Mucosa of rectum (tissue), 2 donors: ENCODE results near the gene FSD2.
A peak's percentile ranks its signal among the peaks of the same experiment; 100 is the strongest.

Experiments used
- H3K27ac ChIP-seq, 2 donors: one replicate each; pipeline ENCODE4 v1.7.0; 2013; ENCODE audit warnings: inconsistent platforms in 2 of 2, low read depth in 2 of 2, low read length in 2 of 2
- H3K27me3 ChIP-seq, 2 donors: one replicate each; pipeline ENCODE4 v1.7.0; 2013; ENCODE audit warnings: low read length in 2 of 2; ENCODE audit not compliant: control insufficient read depth in 2 of 2, insufficient read depth in 2 of 2
- H3K36me3 ChIP-seq, 2 donors: one replicate each; pipeline ENCODE4 v1.7.0; 2013; ENCODE audit warnings: low read length in 2 of 2; ENCODE audit not compliant: control insufficient read depth in 2 of 2, insufficient read depth in 2 of 2
- H3K4me1 ChIP-seq, 2 donors: one replicate each; pipeline ENCODE4 v1.7.0; 2013; ENCODE audit warnings: low read length in 2 of 2, mild to moderate bottlenecking in 1 of 2; ENCODE audit not compliant: control insufficient read depth in 2 of 2, insufficient read depth in 2 of 2
- H3K4me3 ChIP-seq, 2 donors: one replicate each; pipeline ENCODE4 v1.7.0; 2013; ENCODE audit warnings: low read length in 2 of 2
- H3K9ac ChIP-seq, 2 donors: one replicate each; pipeline ENCODE4 v1.7.0; 2013; ENCODE audit warnings: low read length in 2 of 2, low read depth in 1 of 2, mild to moderate bottlenecking in 1 of 2
- H3K9me3 ChIP-seq, 2 donors: one replicate each; pipeline ENCODE4 v1.7.0; 2013; ENCODE audit warnings: low read length in 2 of 2; ENCODE audit not compliant: control insufficient read depth in 2 of 2
- donor health status: healthy.
- donor health status: Normal muscosa, but diverticular disease.

The FSD2 gene

GRCh38 chr15:82810061-82810889 lies 4.4 kb upstream of the FSD2 start:
- Histone ChIP-seq H3K9me3 (no peaks in the 10 kb centered on the region), H3K36me3 (peaks cover 2 to 9% of the 10 kb centered on the region in 2 donors), H3K27ac (peak overlapping the region; percentile 99 to 100), H3K27me3 (no peaks in the 10 kb centered on the region), H3K4me3 (peak overlapping the region; percentile 89 to 95), H3K9ac (peak overlapping the region; percentile 95 to 99), H3K4me1 (peaks cover 13 to 15% of the 10 kb centered on the region in 2 donors)

DNA sequence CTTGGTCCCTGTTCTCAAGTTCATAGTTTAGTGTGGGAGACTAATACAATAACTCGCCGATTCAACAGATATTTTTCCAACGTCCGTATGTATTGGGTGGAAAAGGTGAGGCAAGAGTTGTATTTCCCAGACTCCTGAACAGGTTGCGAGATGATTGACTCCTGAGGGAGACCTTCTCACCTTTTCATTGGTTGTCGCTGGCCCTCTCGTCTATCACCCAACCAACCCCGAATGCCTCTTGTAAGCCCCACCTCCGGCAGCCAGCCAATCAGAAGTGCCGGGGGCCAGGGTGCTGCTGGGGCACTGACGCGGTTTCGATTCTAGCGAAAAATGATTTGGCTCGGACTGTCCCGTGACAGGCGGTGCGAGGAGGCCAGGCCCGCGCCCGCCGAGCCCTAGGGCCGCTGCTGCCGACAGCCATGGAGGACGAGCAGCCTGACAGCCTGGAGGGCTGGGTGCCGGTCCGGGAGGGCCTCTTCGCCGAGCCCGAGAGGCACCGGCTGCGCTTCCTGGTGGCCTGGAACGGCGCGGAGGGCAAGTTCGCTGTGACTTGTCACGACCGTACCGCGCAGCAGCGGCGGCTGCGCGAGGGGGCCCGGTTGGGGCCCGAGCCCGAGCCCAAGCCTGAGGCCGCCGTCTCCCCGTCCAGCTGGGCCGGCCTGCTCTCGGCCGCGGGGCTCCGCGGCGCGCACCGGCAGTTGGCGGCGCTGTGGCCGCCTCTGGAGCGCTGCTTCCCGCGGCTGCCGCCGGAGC lies 3.6 kb upstream of the FSD2 start, which contains the start of gene WHAMM:
TSS of gene WHAMM (plus strand) at position 321 of the 753 bp plus-strand sequence. CDS start at position 420, 99 bp downstream.
- Histone ChIP-seq H3K27ac (peak within 1 kb of the TSS; percentile 99 to 100), H3K4me1 (peaks cover 13 to 15% of the 10 kb centered on the region in 2 donors), H3K9me3 (no peaks in the 10 kb centered on the region), H3K9ac (peak within 1 kb of the TSS; percentile 95 to 99), H3K27me3 (no peaks in the 10 kb centered on the region), H3K4me3 (peak within 1 kb of the TSS; percentile 89 to 95), H3K36me3 (peaks cover 2 to 7% of the 10 kb centered on the region in 2 donors)

DNA sequence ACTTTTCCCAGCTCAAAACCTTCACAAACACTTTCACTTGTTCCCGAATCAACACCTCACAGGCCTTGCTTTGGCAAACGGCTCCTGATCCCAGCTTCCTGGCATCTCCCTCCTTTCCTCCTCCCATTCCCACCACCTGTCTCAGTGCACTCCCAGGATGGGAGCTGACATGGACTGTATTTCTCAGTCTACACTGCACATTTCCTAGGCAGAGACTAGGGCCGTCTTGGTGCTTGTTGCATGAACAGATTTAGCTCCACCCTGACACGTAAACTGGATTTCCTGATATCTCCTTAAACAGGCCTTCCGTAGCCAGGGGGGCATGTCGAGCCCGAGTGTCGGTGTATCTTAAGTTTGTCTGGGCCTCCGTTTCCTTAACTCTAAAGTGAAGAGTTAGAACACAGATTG lies 2.8 kb upstream of the FSD2 start:
- H3K27ac ChIP-seq = peak overlapping the region; percentile 79 to 99
- peak overlapping the region in 1 of 2 donors; percentile 66 for H3K9ac ChIP-seq
- H3K4me3 ChIP-seq = peak overlapping the region; percentile 89 to 95

DNA sequence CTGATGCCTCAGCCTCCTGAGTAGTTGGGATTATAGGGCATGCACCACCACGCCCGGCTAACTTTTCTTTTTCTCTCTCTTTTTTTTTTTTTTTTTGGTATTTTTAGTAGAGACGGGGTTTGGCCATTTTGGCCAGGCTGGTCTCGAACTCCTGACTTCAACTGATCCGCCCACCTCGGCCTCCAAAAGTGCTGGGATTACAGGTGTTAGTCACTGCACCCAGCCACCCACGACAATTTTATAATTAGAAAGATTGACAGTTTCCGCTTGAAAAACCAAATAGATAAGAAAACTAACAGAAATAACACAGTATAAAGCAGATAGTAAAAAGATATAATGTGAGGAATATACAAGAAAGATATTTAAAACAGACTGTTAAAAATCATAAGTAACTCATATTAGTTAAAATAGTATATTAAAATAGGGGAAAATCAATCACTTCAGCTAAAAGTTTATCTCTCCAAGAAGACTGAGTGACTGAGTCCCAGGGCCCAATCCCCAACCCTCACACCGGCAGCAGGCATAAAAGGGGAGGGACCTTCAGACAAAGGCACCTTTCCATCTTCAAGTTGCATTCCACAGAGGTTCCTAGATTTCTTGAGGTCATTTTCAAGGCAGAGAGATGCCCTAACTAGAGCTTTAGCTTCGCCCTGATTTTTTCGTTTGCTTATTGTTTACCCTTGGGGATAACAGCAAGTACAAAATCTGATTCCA lies 2.2 kb upstream of the FSD2 start:
- peak overlapping the region in 1 of 2 donors; percentile 66 for H3K9ac ChIP-seq
- H3K9me3 ChIP-seq = no peaks in the 10 kb centered on the region
- no peak overlapping the region for H3K4me3 ChIP-seq
- H3K4me1 ChIP-seq = peaks cover 13 to 15% of the 10 kb centered on the region in 2 donors
- H3K27ac ChIP-seq = peak overlapping the region in 1 of 2 donors; percentile 79
- H3K36me3 ChIP-seq = no peaks in the 10 kb centered on the region
- H3K27me3 ChIP-seq = no peaks in the 10 kb centered on the region

More for the DNA sequence above, 2.8 kb upstream of the FSD2 start:
- peaks cover 0 to under 1% of the 10 kb centered on the region in 2 donors for H3K36me3 ChIP-seq
- H3K9me3 ChIP-seq = no peaks in the 10 kb centered on the region
- no peaks in the 10 kb centered on the region for H3K27me3 ChIP-seq
- peaks cover 13 to 15% of the 10 kb centered on the region in 2 donors for H3K4me1 ChIP-seq

GRCh38 chr15:82804575-82804949 lies 1.3 kb downstream of the FSD2 start:
- Histone ChIP-seq H3K9ac (no peak overlapping the region), H3K27me3 (peaks cover 0 to 4% of the 10 kb centered on the region in 2 donors), H3K4me3 (no peak overlapping the region), H3K9me3 (no peaks in the 10 kb centered on the region), H3K4me1 (peaks cover 4 to 7% of the 10 kb centered on the region in 2 donors), H3K27ac (no peak overlapping the region), H3K36me3 (no peaks in the 10 kb centered on the region)

- peaks cover 4 to 5% of the 10 kb centered on the region in 2 donors for H3K4me1 ChIP-seq
- H3K9ac ChIP-seq = no peak overlapping the region
These were observed 1.9 kb downstream of the FSD2 start for GRCh38 chr15:82803793-82804574.

DNA sequence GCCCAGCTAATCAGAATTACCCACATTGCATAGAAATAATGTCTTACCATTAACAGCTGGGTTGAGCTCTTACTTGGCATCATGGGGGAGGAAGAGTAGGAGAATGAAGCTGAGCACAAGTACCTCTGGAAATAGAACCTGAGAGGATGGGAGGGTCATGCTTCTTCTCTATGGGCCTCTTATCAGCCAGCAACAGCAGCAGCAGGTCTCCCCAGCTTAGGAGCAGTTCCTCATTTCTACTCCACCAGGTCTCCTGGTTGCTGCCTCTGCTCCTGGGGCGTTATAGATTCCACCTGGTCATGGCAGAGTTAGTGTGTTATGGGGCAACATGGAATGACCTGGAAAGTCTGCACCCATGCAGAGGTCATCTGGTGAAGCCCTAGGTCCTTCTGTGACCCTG lies 3.4 kb downstream of the FSD2 start:
- Histone ChIP-seq H3K9ac (no peak overlapping the region), H3K36me3 (no peaks in the 10 kb centered on the region), H3K27me3 (peaks cover 0 to 4% of the 10 kb centered on the region in 2 donors), H3K27ac (no peak overlapping the region), H3K9me3 (no peaks in the 10 kb centered on the region), H3K4me1 (no peaks in the 10 kb centered on the region), H3K4me3 (no peak overlapping the region)

More at GRCh38 chr15:82803793-82804574, 1.9 kb downstream of the FSD2 start:
- Histone ChIP-seq H3K27ac (no peak overlapping the region), H3K4me3 (no peak overlapping the region), H3K36me3 (no peaks in the 10 kb centered on the region), H3K27me3 (peaks cover 0 to 4% of the 10 kb centered on the region in 2 donors), H3K9me3 (no peaks in the 10 kb centered on the region)

GRCh38 chr15:82799183-82799841 lies 6.6 kb downstream of the FSD2 start:
- Histone ChIP-seq H3K4me1 (no peaks in the 10 kb centered on the region), H3K9me3 (no peaks in the 10 kb centered on the region), H3K9ac (no peak overlapping the region), H3K36me3 (no peaks in the 10 kb centered on the region), H3K4me3 (no peak overlapping the region), H3K27ac (no peak overlapping the region), H3K27me3 (peaks cover 0 to 4% of the 10 kb centered on the region in 2 donors)
